HEK293T (cell line): ENCODE results near the gene GPR62.

Source experiments
- CTCF ChIA-PET: fragments of 350-600 bp; formaldehyde crosslinking; extraction: SDS; loops from one replicate; lab custom pipeline; 2021; ENCODE audit warnings: antibody characterized with exemption, inconsistent platforms; lab: Yijun Ruan, JAX
- POLR2A ChIA-PET: fragments of 350-600 bp; formaldehyde crosslinking; extraction: SDS; loops from one replicate; lab custom pipeline; 2020; ENCODE audit warnings: antibody characterized with exemption, inconsistent platforms; lab: Yijun Ruan, JAX
- DNase-seq: peaks from one replicate; pipeline ENCODE4 v3.0.0; 2012; ENCODE audit warnings: mixed read lengths; ENCODE audit errors: extremely low spot score
- ARNT ChIP-seq: fragments of 450-650 bp; IDR thresholded peaks from 2 replicates; pipeline ENCODE4 v1.6.1; 2017; ENCODE audit warnings: mild to moderate bottlenecking
- BHLHE40 ChIP-seq: fragments of 450-650 bp; IDR thresholded peaks from 2 replicates; pipeline ENCODE4 v1.6.1; 2016; ENCODE audit warnings: mild to moderate bottlenecking, moderate library complexity, borderline replicate concordance
- CTBP1 ChIP-seq: fragments of 450-650 bp; IDR thresholded peaks from 2 replicates; pipeline ENCODE4 v1.6.1; 2016; ENCODE audit warnings: borderline replicate concordance
- ELF4 ChIP-seq: fragments of 450-650 bp; IDR thresholded peaks from 2 replicates; pipeline ENCODE4 v1.6.1; 2017; ENCODE audit warnings: antibody characterized with exemption
- FOXA1 ChIP-seq: fragments of 450-650 bp; IDR thresholded peaks from 2 replicates; pipeline ENCODE4 v1.6.1; 2016; ENCODE audit warnings: mild to moderate bottlenecking
- FOXK2 ChIP-seq: fragments of 450-650 bp; IDR thresholded peaks from 2 replicates; pipeline ENCODE4 v1.6.1; 2016; ENCODE audit warnings: mild to moderate bottlenecking
- FOXM1 ChIP-seq: fragments of 450-650 bp; IDR thresholded peaks from 2 replicates; pipeline ENCODE4 v1.6.1; 2017; ENCODE audit warnings: mild to moderate bottlenecking, borderline replicate concordance
- HDGF ChIP-seq: fragments of 450-650 bp; IDR thresholded peaks from 2 replicates; pipeline ENCODE4 v1.6.1; 2017; ENCODE audit warnings: antibody characterized with exemption, borderline replicate concordance
- L3MBTL2 ChIP-seq: fragments of 450-650 bp; conservative IDR thresholded peaks from 2 replicates; pipeline ENCODE4 v1.6.1; 2016; ENCODE audit warnings: mild to moderate bottlenecking
- LEF1 ChIP-seq: fragments of 450-650 bp; IDR thresholded peaks from 2 replicates; pipeline ENCODE4 v1.6.1; 2017; ENCODE audit warnings: mild to moderate bottlenecking, borderline replicate concordance
- NFRKB ChIP-seq: fragments of 450-650 bp; IDR thresholded peaks from 2 replicates; pipeline ENCODE4 v1.6.1; 2016; ENCODE audit warnings: mild to moderate bottlenecking, moderate library complexity
- PKNOX1 ChIP-seq: fragments of 450-650 bp; IDR thresholded peaks from 2 replicates; pipeline ENCODE4 v1.6.1; 2016
- SP1 ChIP-seq: fragments of 450-650 bp; IDR thresholded peaks from 2 replicates; pipeline ENCODE4 v1.6.1; 2017
- SUZ12 ChIP-seq: fragments of 450-650 bp; IDR thresholded peaks from 2 replicates; pipeline ENCODE4 v1.6.1; 2016; ENCODE audit warnings: mild to moderate bottlenecking
- TARDBP ChIP-seq: fragments of 450-650 bp; IDR thresholded peaks from 2 replicates; pipeline ENCODE4 v1.6.1; 2016
- ZNF384 ChIP-seq: fragments of 450-650 bp; IDR thresholded peaks from 2 replicates; pipeline ENCODE4 v1.6.1; 2016

The GPR62 gene

GRCh38 chr3:51963951-51964451 is 8.8 kb downstream of the GPR62 start:
- CTCF ChIA-PET, result no interaction called here
- DNase-seq, result no peak
- POLR2A ChIA-PET, result interaction anchor here (0.8 to 4.9 kb wide), 5 partner anchors 10 to 32 kb away, joined by 3 to 23 read pairs (median 3); partner anchors contain the start of genes ACY1, PARP3, RPL29 and RRP9
- TF ChIP-seq FOXA1 (no peak), NFRKB (no peak), PKNOX1 (no peak)

- ChIA-PET CTCF (no interaction called here), POLR2A (interaction anchor here (1.5 to 4.9 kb wide), 2 partner anchors 22 to 31 kb away, joined by 3 to 23 read pairs; partner anchors contain the start of genes PARP3, RPL29 and RRP9)
- no peak for TF ChIP-seq FOXK2
- no peak for TF ChIP-seq ZNF384
- TF ChIP-seq ELF4, result no peak
- TF ChIP-seq FOXA1, result no peak
- no peak for TF ChIP-seq TARDBP
- TF ChIP-seq SUZ12, result no peak
- DNase-seq, result no peak
These were observed 9.3 kb downstream of the GPR62 start for GRCh38 chr3:51964521-51964920.

GRCh38 chr3:51966016-51966415 is 10.8 kb downstream of the GPR62 start:
- TF ChIP-seq PKNOX1 (no peak), SP1 (no peak), ZNF384 (no peak), FOXA1 (no peak), SUZ12 (no peak), FOXM1 (no peak), HDGF (no peak), LEF1 (no peak), L3MBTL2 (no peak), FOXK2 (no peak)
- no peak for DNase-seq
- ChIA-PET CTCF (no interaction called here), POLR2A (interaction anchor here (5.2 kb wide), 1 partner anchor 24 kb away, joined by 39 read pairs; the partner anchor contains the start of genes PARP3 and RRP9)

- TF ChIP-seq TARDBP (no peak), ARNT (no peak), ZNF384 (no peak)
- CTCF ChIA-PET, result no interaction called here
- no peak for DNase-seq
- POLR2A ChIA-PET, result interaction anchor here (1.0 to 5.2 kb wide), 2 partner anchors 9 to 25 kb away, joined by 4 to 39 read pairs; partner anchors contain the start of genes ABHD14A, PARP3 and RRP9
These were observed 11.3 kb downstream of the GPR62 start for GRCh38 chr3:51966486-51966885.

GRCh38 chr3:51966922-51967383 is 11.8 kb downstream of the GPR62 start:
- no peak for DNase-seq
- POLR2A ChIA-PET, result interaction anchor here (0.7 to 5.2 kb wide), 4 partner anchors 8 to 25 kb away, joined by 3 to 39 read pairs (median 5); partner anchors contain the start of genes ABHD14A, PARP3 and RRP9
- TF ChIP-seq ZNF384, result no peak
- no peak for TF ChIP-seq FOXK2
- TF ChIP-seq PKNOX1, result no peak
- no peak for TF ChIP-seq BHLHE40
- TF ChIP-seq CTBP1, result no peak
- TF ChIP-seq FOXM1, result no peak
- no peak for TF ChIP-seq ARNT
- TF ChIP-seq TARDBP, result no peak
- TF ChIP-seq ELF4, result no peak
- no peak for TF ChIP-seq SUZ12
- no peak for TF ChIP-seq NFRKB
- TF ChIP-seq HDGF, result no peak
- no peak for TF ChIP-seq FOXA1
- no peak for TF ChIP-seq SP1
- no peak for TF ChIP-seq LEF1
- TF ChIP-seq L3MBTL2, result no peak
- CTCF ChIA-PET, result no interaction called here

GRCh38 chr3:51967384-51968169 is 12.4 kb downstream of the GPR62 start, which contains the start of gene PCBP4:
Gene PCBP4 (minus strand): TSS chr3:51967454. CDS start chr3:51961240, 6,214 bp downstream.
- ChIA-PET POLR2A (interaction anchor here (0.7 to 5.2 kb wide), 7 partner anchors 8 to 143 kb away, joined by 3 to 39 read pairs (median 4); partner anchors contain the start of genes ABHD14A, PARP3, RPL29 and RRP9), CTCF (no interaction called here)
- DNase-seq, result peak; percentile 58
- TF ChIP-seq ZNF384 (no peak), FOXK2 (no peak), TARDBP (no peak), BHLHE40 (no peak), LEF1 (no peak), SUZ12 (no peak), SP1 (no peak), FOXA1 (no peak), CTBP1 (no peak), ARNT (no peak), ELF4 (no peak), PKNOX1 (no peak), HDGF (no peak), FOXM1 (no peak), NFRKB (no peak), L3MBTL2 (no peak)
